ENCODE data around the gene U2AF2. TPM values are rescaled to one million over a fixed set of nuclear protein-coding genes. Genes with fewer than 3 reads are reported as not detected.

Gene U2AF2
- total and polyA plus RNA-seq, 9 of the 15 experiments (the other 6 are each of a cell fraction or from before 2014, with no cell fraction given), result 3.0 to 331 (median 157) TPM

DNA sequence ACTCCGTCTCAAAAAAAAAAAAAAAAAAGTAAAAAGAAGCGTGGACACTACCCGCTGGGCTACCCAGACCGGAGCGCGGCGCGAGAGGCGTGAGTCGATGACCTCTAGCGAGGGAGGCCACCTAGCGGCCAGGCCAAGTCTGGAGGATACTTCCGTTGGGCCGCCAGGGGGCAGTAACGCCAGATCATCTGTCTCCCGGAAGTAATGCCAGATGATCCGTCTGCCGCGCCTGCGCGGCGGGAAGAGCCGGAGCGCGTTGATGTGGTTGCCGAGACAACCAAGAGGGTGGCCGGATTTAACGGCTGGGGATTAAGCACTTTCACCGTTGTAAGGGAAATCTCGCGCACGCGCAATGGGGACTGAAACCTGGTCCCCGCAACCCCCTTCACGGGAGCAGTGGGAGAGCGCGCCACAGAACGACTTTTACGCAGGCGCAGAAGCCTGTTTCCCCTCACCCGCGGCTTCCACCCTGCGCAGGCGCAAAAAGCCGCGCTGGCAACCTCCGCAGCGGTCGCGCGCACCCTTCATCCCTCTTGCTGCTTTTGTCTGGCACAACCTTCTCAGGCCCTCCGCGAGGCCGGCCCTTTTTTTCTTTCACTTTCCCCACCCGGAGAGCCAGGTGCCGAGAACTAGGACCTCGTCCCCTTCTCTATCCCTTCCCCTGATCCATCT, 1.0 kb upstream of the U2AF2 start (continued):
- TF ChIP-seq, protein P1, sequence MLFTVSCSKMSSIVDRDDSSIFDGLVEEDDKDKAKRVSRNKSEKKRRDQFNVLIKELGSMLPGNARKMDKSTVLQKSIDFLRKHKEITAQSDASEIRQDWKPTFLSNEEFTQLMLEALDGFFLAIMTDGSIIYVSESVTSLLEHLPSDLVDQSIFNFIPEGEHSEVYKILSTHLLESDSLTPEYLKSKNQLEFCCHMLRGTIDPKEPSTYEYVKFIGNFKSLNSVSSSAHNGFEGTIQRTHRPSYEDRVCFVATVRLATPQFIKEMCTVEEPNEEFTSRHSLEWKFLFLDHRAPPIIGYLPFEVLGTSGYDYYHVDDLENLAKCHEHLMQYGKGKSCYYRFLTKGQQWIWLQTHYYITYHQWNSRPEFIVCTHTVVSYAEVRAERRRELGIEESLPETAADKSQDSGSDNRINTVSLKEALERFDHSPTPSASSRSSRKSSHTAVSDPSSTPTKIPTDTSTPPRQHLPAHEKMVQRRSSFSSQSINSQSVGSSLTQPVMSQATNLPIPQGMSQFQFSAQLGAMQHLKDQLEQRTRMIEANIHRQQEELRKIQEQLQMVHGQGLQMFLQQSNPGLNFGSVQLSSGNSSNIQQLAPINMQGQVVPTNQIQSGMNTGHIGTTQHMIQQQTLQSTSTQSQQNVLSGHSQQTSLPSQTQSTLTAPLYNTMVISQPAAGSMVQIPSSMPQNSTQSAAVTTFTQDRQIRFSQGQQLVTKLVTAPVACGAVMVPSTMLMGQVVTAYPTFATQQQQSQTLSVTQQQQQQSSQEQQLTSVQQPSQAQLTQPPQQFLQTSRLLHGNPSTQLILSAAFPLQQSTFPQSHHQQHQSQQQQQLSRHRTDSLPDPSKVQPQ (CRISPR knock-in tag; IDR thresholded peaks at IDR 0.05; ENCODE audit: borderline replicate concordance), result no peak
- TF ChIP-seq CXXC5 (CRISPR knock-in tag; IDR thresholded peaks at IDR 0.05), result peak; percentile 95
- TF ChIP-seq, protein P2, sequence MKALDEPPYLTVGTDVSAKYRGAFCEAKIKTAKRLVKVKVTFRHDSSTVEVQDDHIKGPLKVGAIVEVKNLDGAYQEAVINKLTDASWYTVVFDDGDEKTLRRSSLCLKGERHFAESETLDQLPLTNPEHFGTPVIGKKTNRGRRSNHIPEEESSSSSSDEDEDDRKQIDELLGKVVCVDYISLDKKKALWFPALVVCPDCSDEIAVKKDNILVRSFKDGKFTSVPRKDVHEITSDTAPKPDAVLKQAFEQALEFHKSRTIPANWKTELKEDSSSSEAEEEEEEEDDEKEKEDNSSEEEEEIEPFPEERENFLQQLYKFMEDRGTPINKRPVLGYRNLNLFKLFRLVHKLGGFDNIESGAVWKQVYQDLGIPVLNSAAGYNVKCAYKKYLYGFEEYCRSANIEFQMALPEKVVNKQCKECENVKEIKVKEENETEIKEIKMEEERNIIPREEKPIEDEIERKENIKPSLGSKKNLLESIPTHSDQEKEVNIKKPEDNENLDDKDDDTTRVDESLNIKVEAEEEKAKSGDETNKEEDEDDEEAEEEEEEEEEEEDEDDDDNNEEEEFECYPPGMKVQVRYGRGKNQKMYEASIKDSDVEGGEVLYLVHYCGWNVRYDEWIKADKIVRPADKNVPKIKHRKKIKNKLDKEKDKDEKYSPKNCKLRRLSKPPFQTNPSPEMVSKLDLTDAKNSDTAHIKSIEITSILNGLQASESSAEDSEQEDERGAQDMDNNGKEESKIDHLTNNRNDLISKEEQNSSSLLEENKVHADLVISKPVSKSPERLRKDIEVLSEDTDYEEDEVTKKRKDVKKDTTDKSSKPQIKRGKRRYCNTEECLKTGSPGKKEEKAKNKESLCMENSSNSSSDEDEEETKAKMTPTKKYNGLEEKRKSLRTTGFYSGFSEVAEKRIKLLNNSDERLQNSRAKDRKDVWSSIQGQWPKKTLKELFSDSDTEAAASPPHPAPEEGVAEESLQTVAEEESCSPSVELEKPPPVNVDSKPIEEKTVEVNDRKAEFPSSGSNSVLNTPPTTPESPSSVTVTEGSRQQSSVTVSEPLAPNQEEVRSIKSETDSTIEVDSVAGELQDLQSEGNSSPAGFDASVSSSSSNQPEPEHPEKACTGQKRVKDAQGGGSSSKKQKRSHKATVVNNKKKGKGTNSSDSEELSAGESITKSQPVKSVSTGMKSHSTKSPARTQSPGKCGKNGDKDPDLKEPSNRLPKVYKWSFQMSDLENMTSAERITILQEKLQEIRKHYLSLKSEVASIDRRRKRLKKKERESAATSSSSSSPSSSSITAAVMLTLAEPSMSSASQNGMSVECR (CRISPR knock-in tag; IDR thresholded peaks at IDR 0.05), result peak; percentile 93
- TF ChIP-seq, protein P3, sequence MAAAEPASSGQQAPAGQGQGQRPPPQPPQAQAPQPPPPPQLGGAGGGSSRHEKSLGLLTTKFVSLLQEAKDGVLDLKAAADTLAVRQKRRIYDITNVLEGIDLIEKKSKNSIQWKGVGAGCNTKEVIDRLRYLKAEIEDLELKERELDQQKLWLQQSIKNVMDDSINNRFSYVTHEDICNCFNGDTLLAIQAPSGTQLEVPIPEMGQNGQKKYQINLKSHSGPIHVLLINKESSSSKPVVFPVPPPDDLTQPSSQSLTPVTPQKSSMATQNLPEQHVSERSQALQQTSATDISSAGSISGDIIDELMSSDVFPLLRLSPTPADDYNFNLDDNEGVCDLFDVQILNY (CRISPR knock-in tag; IDR thresholded peaks at IDR 0.05), result no peak
- no peak for TF ChIP-seq RBM39 (optimal IDR thresholded peaks at IDR 0.05; ENCODE audit: low read depth, low read length)
- TF ChIP-seq, protein P4, sequence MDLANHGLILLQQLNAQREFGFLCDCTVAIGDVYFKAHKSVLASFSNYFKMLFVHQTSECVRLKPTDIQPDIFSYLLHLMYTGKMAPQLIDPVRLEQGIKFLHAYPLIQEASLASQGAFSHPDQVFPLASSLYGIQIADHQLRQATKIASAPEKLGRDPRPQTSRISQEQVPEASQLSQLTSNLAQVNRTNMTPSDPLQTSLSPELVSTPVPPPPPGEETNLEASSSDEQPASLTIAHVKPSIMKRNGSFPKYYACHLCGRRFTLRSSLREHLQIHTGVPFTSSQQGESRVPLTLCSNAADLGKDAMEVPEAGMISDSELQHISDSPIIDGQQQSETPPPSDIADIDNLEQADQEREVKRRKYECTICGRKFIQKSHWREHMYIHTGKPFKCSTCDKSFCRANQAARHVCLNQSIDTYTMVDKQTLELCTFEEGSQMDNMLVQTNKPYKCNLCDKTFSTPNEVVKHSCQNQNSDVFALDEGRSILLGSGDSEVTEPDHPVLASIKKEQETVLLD (IDR thresholded peaks at IDR 0.05), result peak; percentile 98
- TF ChIP-seq SMARCA5 (IDR thresholded peaks at IDR 0.05), result no peak; the same call in 1 of the 2 replicates
- TF ChIP-seq RFX7 (CRISPR knock-in tag; IDR thresholded peaks at IDR 0.05), result no peak
- TF ChIP-seq HDAC6 (IDR thresholded peaks at IDR 0.05; ENCODE audit: low read depth, low read length), result no peak
- TF ChIP-seq ZNF584 (CRISPR knock-in tag; IDR thresholded peaks at IDR 0.05; ENCODE audit: low read depth), result no peak
- TF ChIP-seq CHD1 (IDR thresholded peaks at IDR 0.05; ENCODE audit: low read length), result no peak
- TF ChIP-seq HNRNPL (IDR thresholded peaks at IDR 0.05; ENCODE audit: low read depth, low read length), result no peak

Data from K562 (cell line).